ENCODE results near the gene MS4A10. TPM values are rescaled to one million over a fixed set of nuclear protein-coding genes. Genes with fewer than 3 reads are reported as not detected.

MS4A10 gene
- total RNA-seq, 2 donors from 2014 or later = not detected

GRCh38 chr11:60782393-60783140 lies 2.6 kb upstream of the MS4A10 start:
- intact Hi-C loops (cut with DNase I) = no loop called here
- ATAC-seq (no peak), DNase-seq (no peak)

- intact Hi-C loops (cut with DNase I) = no loop called here
- ATAC-seq (no peak), DNase-seq (no peak)
These were observed 2.0 kb upstream of the MS4A10 start for GRCh38 chr11:60783141-60783484.

- intact Hi-C loops (cut with DNase I) = no loop called here
- ATAC-seq (no peak), DNase-seq (no peak)
These were observed 1.2 kb upstream of the MS4A10 start for GRCh38 chr11:60783911-60784310.

- intact Hi-C loops (cut with DNase I) = no loop called here
These were observed 751 bp downstream of the MS4A10 start for GRCh38 chr11:60785806-60786361.

GRCh38 chr11:60786811-60787567 lies 1.9 kb downstream of the MS4A10 start:
- intact Hi-C loops (cut with DNase I) = no loop called here
- peak; percentile 82 for DNase-seq
- ATAC-seq = peak; percentile 70 to 83

More at GRCh38 chr11:60785806-60786361, 751 bp downstream of the MS4A10 start:
- ATAC-seq (peak in 1 of 2 donors; percentile 10), DNase-seq (no peak)

GRCh38 chr11:60788401-60789125 lies 3.4 kb downstream of the MS4A10 start:
- ATAC-seq = no peak
- intact Hi-C loops (cut with DNase I) = no loop called here
- peak; percentile 37 for DNase-seq

- intact Hi-C loops (cut with DNase I) = no loop called here
- ATAC-seq (no peak), DNase-seq (no peak)
These were observed 5.6 kb downstream of the MS4A10 start for GRCh38 chr11:60790726-60791125.

GRCh38 chr11:60791153-60791933 lies 6.2 kb downstream of the MS4A10 start:
- intact Hi-C loops (cut with DNase I) = no loop called here
- no peak for DNase-seq
- no peak for ATAC-seq

GRCh38 chr11:60792521-60792920 lies 7.4 kb downstream of the MS4A10 start:
- ATAC-seq (no peak), DNase-seq (no peak)
- intact Hi-C loops (cut with DNase I) = no loop called here

GRCh38 chr11:60795291-60795690 lies 10.2 kb downstream of the MS4A10 start:
- ATAC-seq (no peak), DNase-seq (no peak)
- intact Hi-C loops (cut with DNase I) = no loop called here

GRCh38 chr11:60797846-60798630 lies 12.9 kb downstream of the MS4A10 start:
- intact Hi-C loops (cut with DNase I) = no loop called here
- no peak for ATAC-seq
- DNase-seq = no peak

- DNase-seq = no peak
- intact Hi-C loops (cut with DNase I) = no loop called here
- no peak for ATAC-seq
These were observed 13.5 kb downstream of the MS4A10 start for GRCh38 chr11:60798631-60799030.

- ATAC-seq (no peak), DNase-seq (no peak)
- intact Hi-C loops (cut with DNase I) = no loop called here
These were observed 16.1 kb downstream of the MS4A10 start for GRCh38 chr11:60801194-60801593.

- intact Hi-C loops (cut with DNase I) = no loop called here
- ATAC-seq = no peak
- no peak for DNase-seq
These were observed 18.3 kb downstream of the MS4A10 start for GRCh38 chr11:60803273-60803936.

- ATAC-seq (no peak), DNase-seq (no peak)
- intact Hi-C loops (cut with DNase I) = no loop called here
These were observed 24.1 kb downstream of the MS4A10 start for GRCh38 chr11:60809249-60809648.

- ATAC-seq (no peak), DNase-seq (no peak)
- intact Hi-C loops (cut with DNase I) = no loop called here
These were observed 24.6 kb downstream of the MS4A10 start for GRCh38 chr11:60809691-60810090.

GRCh38 chr11:60810151-60810550 lies 25.0 kb downstream of the MS4A10 start:
- intact Hi-C loops (cut with DNase I) = no loop called here
- ATAC-seq = no peak

GRCh38 chr11:60810569-60810968 lies 25.4 kb downstream of the MS4A10 start:
- intact Hi-C loops (cut with DNase I) = no loop called here
- DNase-seq (no peak), ATAC-seq (no peak)

More at GRCh38 chr11:60810151-60810550, 25.0 kb downstream of the MS4A10 start:
- no peak for DNase-seq

Measured in left cardiac atrium (tissue), 4 donors.